HCT116 (cell line): ENCODE data around the gene MAPK14.

Experiments
- EZH2 ChIP-seq: fragments of 200-600 bp; sonication (generic); IDR thresholded peaks from 2 replicates; pipeline ENCODE4 v1.6.1; 2017; ENCODE audit warnings: antibody characterized with exemption, mixed run types
- TF ChIP-seq, protein P1 (sequence below), 3 experiments: fragments of 200-600 bp in 1 of 3; sonication (generic) in 1 of 3; IDR thresholded peaks in 2 of 3; conservative IDR thresholded peaks in 1 of 3; 2 replicates each; pipeline ENCODE4 v1.5.1; 2012 to 2017; ENCODE audit warnings: low read depth in 2 of 3, low read length in 2 of 3, antibody characterized with exemption in 1 of 3, borderline replicate concordance in 1 of 3, control low read depth in 1 of 3, mild to moderate bottlenecking in 1 of 3, mixed read lengths in 1 of 3, mixed run types in 1 of 3, moderate library complexity in 1 of 3; ENCODE audit not compliant: insufficient read depth in 1 of 3

DNA sequence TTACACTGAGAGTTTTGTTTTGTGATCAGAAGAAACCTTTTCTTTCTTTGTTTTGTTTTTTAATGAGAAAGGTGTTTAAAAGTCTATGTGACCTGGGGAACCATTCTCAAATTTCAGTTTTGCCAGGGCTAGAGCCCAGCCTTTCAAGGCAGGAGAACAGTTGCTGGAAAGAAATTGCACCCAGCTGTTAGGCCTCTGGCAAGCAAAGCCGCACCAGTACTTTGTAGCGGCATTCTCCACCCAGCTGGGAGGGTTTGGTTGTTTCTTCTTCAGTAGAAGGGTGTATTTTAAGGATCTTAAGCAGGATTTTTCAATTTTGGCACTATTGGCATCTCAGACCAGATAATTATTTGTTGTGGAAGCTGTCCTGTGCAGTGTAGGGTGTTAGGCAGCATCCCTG is 86.1 kb downstream of the MAPK14 start:
- TF ChIP-seq, protein P1, sequence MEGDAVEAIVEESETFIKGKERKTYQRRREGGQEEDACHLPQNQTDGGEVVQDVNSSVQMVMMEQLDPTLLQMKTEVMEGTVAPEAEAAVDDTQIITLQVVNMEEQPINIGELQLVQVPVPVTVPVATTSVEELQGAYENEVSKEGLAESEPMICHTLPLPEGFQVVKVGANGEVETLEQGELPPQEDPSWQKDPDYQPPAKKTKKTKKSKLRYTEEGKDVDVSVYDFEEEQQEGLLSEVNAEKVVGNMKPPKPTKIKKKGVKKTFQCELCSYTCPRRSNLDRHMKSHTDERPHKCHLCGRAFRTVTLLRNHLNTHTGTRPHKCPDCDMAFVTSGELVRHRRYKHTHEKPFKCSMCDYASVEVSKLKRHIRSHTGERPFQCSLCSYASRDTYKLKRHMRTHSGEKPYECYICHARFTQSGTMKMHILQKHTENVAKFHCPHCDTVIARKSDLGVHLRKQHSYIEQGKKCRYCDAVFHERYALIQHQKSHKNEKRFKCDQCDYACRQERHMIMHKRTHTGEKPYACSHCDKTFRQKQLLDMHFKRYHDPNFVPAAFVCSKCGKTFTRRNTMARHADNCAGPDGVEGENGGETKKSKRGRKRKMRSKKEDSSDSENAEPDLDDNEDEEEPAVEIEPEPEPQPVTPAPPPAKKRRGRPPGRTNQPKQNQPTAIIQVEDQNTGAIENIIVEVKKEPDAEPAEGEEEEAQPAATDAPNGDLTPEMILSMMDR (IDR thresholded peaks at IDR 0.05 in 2 of 3, conservative IDR thresholded peaks at IDR 0.05 in 1 of 3; ENCODE audit: borderline replicate concordance in 1 of 3, insufficient read depth in 1 of 3, low read depth in 2 of 3, low read length in 2 of 3): no peak
- no peak for TF ChIP-seq EZH2
